Measurements from ENCODE around the gene CIDEC.
"Not testable (repeated sequence)": the region's sequence is repeated elsewhere in the genome, so short reads cannot be mapped to it uniquely, and the experiment has no call there.

- TF ChIP-seq CTCF, POLR2A (IDR thresholded peaks at IDR 0.05): not testable (repeated sequence)
Measured at GRCh38 chr3:9851383-9851782, 28.7 kb downstream of the CIDEC start.
